HG02943 (cell line): ENCODE results near the gene FOXN4.

ENCODE experiments used
- ATAC-seq: cut with Tn5 transposase; IDR thresholded peaks from one replicate; pipeline ENCODE4 v1.9.1; 2021; ENCODE audit warnings: mild to moderate bottlenecking, low read depth, moderate library complexity; ENCODE audit not compliant: unreplicated experiment

Gene FOXN4

DNA sequence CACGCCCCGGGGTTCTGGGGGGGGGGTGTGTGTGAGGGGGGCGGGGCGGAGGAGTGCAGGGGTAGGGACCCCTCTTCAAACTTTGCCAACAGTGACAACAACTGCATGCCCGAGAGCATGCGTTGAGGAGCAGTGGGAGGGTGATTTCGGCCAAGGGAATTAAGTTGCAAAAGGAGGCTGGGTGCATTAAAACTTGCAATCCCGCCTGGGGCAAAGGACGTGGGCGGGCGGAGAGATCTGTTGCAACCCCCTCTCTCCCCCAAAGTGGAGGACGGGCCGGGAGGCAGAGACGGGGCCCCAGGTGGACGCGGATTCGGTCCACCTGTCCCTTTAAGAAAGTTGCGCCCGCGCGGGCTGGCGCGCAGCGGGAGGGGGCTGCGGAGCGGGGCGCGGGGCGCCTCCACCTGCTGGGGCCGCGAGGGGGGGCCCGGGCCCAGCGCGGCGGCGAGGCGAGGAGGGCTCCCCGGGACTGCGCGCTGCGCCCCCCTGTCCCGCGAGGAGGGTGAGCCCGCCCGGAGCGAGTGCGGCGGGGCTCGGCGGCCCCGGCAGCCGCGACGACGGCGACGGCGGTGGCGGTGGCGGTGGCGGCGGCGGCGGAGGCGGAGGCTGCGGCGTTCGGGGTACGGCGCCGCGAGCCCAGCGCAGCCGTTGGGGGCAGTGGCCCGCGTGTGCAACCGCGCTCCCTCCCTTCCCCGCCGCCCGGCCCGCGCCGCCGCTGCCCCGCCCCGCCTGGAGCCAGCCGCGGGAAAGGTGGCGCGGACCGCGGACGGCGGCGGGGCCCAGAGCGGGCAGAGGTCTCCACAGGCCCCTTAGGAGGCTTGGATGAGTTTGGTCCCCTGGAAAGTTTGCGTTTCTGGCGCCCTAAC lies 530 bp upstream of the FOXN4 start:
- ATAC-seq = no peak

DNA sequence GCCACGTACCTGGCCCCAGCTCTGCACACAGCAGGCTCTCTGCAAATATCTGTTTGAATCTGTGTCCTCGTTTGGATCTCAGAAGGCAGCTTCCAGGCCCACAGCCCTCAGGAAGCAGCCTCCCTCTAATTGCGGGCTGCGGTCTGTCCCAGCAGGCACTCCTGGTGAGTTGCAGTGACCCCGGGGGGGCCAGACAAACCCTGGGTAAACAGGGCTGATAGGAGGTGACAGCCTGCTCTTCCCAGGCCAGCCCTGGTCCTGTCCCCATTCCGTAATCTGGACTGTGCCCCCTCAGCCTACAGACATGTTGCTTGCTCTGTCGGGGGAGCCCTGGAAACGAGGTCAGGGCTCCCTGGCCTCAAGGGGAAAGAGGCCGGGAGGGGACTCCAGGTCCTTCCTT lies 2.0 kb downstream of the FOXN4 start:
- no peak for ATAC-seq

DNA sequence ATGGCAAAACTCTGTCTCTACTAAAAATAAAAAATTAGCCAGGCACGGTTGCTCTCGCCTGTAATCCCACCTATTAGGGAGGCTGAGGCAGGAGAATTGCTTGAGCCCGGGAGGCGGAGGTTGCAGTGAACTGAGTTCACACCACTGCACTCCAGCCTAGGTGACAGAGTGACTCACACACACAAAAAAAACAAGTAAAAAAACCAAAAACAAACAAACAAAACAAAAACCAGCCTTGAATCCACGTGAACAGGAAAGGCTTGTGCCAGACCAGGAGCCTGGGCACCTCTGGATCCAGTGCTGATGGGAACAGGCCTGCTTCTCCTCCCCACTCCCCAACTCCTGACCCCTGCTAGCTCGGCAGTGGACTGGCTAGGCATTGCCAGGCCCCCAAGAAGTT lies 3.5 kb downstream of the FOXN4 start:
- no peak for ATAC-seq

DNA sequence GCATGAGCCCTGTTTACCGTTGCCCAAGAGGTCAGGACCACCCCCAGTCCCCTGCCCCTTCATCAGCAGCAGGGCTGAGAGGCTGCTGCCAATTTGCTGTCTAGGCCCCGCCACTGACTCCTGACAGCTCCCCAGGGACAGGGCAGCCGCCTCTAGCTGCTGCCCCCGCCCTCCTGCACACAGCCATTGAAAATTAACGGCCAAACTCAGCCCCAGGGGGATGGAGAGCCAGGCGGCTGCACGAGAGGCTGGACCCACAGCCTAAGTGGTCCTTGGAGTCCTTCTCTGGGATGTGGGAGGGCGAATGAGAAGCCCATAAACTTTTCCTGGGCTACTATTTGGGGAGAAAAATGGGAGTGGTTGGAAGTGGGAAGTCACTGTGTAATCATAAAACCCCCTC lies 4.6 kb downstream of the FOXN4 start:
- no peak for ATAC-seq

DNA sequence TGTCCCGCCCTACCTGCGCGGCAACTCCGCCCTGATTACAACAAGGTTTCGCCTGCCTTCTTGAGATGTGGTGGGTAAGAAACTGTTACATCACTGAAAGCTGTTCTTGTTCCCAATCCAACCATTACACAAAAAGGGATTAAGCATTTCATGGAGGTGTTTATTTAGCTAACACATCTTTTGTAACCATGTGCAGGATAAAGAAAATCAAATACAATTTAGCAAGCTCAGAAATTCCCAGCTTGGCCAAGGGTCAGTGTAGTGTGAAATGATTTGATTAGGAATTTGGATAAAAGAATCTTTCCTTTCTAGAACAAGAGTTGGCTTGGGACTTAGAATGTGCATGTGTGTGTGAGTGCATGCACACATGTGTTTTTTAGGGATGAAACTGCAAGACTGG lies 6.3 kb downstream of the FOXN4 start:
- no peak for ATAC-seq

DNA sequence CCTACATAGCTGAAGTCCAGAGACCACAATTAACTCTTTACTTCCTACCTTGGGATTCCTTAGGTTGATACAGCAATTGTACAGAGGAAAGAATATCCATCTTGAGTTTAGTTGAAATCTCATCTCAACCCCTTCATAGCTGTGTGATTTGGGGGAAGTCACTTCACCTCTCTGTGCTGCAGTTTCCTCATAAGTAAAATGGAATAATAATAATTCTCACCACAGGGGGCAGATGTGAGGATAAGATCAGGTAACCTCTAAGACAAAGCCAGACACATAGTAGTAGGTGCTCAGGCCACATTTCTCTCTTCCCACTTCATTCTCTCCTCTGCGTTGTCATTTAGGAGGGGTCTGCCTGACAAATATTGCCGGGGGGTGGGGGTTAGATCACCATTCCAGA lies 6.7 kb downstream of the FOXN4 start:
- ATAC-seq = no peak

DNA sequence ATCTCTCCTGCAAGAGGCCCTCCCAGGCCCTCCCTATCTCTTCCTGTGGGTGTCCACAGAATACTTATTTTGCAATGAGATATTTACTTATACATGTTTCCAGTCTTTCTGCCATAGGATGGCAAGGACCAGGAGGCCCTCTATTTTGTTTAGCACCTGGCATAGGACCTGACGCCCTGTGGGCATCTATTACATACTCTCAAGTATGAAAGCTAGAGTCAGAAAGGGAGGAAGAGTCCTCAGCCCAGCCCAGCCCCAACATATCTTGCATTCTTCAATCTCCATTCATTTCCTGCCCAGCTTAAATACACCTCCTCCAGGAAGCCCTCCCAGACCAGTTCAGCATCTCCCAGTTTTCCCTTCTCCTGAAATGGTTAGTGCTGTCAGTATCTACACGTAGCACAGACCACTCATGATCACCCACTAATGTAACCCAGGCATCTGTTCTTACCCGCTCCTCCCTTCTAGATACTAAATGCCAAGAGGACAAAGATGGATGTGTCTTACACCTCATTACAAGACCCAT lies 7.4 kb downstream of the FOXN4 start:
- no peak for ATAC-seq

DNA sequence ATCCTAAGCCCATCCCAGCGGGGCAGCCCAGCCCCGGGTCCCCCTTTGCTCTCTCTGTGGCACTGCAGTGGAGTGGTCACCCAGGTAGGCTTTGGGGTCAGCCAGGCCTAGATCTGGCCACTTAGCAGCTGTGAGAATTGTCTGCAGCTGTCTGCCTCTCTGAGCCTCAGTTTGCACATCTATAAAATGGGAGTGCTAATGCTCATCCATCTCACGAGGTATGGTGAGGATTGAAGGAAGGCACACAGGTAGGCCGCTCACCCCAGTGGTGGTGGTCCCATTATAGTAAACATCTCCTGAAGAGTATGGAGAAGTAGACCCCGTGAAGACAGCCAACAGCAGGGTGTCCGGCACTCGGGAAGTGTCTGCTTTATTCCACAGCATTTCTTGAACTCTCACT lies 9.2 kb downstream of the FOXN4 start:
- no peak for ATAC-seq

DNA sequence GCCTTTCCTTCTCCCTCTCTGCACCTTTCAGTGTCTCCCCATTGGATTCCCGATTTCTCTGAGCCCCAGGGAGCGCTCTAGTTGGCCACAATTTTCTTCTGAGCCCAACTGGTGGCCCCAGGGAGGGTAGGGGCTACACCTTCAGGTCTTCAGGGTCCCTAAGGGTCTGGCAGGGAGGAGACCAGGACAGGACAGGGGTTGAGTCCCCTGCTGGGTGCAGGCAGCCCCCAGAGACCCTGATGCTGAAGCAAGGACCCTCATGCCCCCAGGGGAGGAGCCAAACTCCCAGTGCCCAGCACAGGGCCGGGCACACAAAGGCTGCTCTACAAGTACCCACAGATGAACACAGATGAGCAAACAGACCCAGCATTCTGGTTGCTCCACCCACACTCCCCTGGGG lies 12.7 kb downstream of the FOXN4 start:
- no peak for ATAC-seq

DNA sequence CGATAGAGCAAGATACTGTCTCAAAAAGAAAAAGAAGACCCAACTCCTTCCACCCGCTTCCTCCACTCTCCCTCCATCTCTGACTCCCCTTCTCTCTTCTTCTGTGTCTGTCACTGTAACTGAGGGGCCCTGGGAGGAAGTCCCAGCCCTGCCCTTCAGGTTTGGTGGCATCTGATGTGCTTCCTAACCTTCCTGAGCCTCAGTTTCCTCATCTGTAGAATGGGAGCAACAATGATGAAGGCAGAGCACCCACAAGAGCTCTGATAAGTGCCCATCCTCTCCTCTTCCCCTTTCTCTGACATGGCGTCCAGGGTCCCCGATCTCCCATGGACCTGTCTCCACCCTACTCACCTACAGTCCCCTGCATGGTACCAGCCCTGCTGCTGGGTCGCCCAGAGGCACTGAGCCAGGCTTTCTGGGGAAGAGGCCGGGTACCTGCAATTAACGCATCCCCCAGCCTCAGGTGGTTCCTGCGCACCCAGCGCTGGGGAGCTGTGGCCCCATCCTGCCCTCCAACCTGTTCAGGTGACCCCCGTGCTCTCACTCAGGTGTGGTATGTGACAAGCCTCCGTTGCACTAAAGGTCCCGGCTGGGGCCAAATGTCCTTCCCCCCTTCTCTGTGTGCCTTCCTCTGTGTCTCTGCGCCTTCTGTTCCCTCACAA lies 13.2 kb downstream of the FOXN4 start:
- no peak for ATAC-seq

DNA sequence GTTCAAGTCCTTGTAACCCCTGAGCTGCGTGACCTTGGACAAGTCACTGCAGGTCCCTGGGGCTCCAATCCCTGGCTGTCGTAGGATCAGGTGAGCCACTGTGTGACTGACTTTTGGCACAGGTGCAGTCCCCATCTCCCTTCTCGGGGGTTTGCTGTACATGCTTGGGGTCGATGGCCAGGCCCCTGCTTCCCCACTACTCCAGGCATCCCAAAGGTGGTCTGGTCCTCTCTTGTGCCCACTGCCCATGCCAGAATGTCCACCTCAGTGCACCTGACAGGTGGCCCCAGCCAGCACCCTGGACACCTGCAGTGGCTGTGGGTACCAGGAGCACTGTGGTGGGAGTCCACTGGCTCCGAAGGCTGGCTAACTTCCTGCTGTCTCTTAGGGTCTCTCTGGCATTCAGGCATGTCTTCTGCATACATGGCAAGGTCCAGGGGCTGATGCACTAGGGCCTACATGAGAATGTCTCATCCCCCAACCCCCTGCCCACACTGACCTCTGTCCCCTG lies 14.7 kb downstream of the FOXN4 start:
- no peak for ATAC-seq

DNA sequence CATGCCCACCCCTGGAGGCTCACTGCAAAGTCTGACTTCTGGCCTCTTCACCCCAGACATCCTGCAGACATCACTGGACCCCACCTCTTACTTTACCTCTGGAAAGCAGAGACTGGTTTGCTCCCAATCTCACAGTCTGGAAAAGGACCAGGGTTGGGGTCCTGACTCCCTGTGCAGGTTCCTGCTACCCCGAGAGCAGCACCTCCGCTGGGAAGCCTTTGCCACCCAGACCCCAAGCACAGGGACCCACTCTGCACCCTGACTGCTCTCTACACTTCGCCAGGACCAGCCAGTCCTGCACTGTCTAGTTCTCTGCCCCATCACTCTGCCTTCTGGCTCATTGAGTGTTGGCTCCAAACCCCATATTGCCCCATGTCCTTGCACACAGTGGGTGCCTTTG lies 16.0 kb downstream of the FOXN4 start:
- no peak for ATAC-seq

DNA sequence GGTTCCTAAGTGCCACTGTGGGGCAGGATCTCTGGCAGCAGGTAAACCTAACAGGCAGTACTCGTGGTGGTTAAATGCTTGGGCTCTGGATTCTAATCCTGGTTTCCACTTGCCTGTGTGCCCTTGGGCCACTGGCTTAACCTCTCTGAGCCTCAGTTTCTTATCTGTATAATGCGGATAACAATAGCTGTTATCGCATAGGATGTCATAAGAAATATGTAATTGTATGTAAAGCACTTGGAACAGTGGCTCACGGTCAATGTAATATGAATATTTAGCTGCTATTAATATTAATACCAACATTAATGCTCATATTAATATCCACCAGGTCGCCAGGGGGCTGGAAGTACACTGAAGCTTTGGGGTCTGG lies 16.8 kb downstream of the FOXN4 start:
- no peak for ATAC-seq

DNA sequence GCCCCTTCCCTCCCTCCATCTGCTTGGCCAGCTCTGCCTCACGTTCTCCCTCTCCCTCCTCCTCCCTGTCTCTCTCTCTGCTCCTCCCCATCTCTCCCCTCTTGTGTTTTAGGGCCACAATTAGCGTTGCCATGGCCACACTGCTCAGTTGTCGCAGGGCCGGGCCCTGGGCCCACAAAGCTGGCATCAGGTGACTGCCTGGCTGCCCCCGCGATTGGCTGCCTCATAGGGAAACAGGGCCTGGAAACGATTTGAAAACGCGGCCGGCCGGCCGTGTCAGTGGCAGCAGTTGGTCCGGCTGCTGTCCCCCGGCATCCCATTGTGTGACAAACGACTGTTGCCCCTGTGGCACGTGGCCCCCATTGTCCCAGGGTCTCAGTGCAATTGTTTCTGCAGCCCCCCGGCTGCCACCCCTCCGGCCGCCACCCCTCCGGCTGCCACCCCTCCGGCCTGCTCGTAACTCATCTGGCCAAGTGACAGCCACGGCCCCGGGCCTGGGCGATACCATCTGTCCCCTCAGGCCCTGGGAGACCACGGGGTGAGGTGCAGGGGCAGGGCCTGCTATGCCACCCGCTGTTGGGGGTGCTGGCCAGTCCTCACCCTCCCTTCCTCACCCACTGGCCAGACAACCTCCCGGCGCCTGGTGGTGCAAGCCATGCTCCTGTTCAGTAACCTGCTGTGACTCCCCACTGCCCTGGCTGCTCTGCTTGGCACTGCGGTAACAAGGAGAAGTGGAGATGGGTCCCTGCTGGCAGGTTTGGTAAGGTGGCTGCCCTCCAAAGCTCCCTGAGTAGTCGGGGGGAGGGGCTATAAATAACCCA lies 17.4 kb downstream of the FOXN4 start:
- no peak for ATAC-seq

DNA sequence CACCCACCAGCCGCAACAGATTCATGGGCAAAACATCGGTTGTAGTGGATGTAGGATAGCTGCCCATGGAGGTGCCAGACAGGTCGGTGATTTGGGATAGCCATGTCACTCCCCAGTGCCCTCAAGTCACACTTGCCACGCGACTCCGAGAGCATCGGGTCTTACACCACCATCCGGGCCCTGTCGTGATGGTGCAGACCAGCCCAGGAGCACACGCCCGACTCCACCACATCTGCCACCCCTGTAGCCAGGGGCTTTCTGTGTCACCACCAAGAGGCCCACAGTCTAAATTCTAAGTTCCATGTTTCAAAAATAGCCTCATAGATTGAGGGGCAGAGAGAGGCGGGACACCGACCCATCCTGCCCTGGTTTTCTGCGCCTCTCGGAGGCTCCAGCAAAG lies 18.0 kb downstream of the FOXN4 start:
- ATAC-seq = no peak

DNA sequence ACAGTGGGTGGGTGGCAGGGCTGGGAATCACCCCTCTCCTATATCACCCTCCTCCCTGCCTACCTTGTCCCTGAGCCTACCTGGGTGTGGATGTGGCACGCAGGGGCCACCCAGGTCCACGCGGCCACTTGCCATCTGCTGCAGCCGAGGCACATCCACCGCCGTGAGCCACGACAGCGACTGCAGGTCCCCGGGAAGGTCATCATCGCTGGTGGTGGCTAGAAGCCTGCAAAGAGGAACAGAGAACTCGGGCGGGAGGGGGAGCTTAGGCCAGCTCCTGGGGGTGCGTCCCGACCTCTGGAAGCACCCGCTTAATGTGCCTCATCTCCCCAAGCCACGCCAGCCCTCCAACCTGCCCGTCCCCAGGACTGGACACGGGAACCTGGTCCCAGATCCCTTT lies 19.0 kb downstream of the FOXN4 start:
- ATAC-seq = no peak

DNA sequence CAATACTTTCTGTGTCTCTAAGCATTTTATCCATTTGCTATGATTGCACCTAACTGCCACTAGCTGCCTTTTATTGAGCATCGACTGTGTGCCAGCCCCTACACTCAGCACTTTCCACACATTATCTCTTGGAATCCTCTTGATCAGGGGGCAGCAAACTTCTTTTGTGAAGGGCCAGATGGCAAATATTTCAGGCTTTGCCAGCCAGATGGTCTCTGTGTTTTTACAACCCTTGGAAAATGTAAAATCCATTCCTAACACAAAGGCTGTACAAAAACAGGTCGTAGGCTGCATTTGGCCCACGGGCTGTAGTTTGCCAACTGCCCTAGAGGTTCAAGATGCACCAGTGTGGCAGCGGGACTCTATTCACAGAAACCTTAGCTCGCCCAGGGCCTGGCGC lies 19.5 kb downstream of the FOXN4 start:
- ATAC-seq = no peak

DNA sequence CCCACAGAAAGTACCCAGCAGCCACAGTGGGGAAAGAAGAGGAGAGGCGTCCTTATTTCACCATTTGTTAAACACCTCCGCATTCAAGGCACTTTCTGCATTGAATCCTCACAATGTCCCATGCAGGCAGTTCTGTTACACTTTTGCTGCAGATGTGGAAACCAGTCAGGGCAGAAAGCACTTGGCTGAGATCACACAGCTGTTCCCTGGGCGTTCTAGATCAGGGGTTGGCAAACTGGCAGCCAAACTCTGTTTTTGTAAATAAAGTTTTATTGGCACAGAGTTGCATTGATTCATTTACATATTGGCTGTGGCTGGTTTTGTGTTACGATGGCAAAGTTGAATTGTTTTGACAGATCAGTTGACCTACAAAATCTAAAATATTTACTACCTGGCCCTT lies 20.1 kb downstream of the FOXN4 start:
- no peak for ATAC-seq

DNA sequence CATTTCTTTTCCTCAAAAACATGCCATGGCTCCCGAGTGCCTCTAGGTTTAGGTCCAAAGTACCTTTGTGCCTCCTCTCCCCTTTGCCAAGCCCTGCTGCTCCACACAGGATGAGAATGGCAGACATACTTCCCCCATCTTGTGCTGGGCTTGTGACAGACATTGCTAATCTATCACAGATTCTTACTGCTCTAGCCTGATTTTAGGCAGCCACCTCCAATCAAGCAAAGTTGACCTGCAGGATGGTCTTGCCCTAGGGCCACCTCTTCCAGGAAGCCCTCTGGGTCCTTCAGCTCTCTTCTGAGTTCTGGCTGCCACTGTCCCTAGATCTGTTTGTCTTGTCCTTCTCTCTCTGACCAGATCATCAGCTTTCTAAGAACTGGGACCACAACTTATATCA lies 20.5 kb downstream of the FOXN4 start:
- ATAC-seq = no peak

DNA sequence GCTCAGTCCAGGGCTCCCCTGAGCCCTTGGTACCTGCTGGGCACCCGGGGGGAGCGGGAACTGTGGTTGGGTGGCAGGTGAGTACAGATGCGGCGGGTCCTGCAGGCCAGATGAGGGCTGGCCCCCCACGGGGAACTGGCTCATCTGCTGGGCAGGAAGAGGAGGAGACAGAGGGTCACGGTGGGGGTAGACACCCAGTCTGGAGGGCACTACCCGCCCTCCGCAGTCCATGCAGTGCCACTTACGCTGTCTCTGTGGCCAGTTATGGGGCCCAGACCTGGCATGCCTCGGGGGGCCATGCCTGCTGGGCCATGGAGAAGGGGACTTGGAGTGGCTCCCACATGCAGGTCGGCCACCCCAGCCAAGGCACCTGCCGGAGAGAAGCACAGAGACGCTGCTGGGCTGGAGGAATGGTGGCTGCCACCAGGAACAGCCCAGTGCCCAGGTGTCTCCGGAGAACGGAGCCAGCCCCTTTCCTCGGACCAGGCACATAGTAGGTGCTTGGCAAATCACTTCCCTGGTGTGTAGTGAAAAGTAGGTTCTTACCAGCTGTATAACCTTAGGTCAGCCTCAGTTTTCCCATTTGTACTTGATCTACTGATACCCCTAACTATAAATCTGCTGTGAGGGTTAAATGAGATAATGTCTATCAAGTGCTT lies 21.1 kb downstream of the FOXN4 start:
- no peak for ATAC-seq
